Measurements from ENCODE around the gene MAN1A2.
"Not testable (repeated sequence)": the region's sequence is repeated elsewhere in the genome, so short reads cannot be mapped to it uniquely, and the experiment has no call there.

MAN1A2 gene

DNA sequence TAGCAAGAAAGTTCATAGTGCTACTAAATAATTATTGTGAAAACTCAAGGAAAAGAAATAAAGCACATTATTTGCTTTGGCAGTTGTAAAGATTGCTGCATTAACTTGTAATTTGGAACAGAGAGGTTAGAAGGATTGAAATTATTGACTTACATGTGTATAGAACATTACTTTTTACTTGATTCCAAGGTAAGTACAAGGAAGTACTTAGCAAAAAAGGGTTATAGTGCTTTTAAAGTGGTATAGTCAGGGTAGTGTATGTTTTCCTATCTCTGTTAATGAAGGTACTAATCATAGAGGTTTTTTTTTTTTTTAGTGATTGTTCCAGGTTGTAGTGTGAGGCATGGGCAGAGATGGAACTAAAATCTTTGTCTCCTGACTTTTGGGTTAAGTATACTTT is 29.4 kb downstream of the MAN1A2 start:
- FAIRE-seq (no peak), DNase-seq (ENCODE audit: low spot score) (no peak)

DNA sequence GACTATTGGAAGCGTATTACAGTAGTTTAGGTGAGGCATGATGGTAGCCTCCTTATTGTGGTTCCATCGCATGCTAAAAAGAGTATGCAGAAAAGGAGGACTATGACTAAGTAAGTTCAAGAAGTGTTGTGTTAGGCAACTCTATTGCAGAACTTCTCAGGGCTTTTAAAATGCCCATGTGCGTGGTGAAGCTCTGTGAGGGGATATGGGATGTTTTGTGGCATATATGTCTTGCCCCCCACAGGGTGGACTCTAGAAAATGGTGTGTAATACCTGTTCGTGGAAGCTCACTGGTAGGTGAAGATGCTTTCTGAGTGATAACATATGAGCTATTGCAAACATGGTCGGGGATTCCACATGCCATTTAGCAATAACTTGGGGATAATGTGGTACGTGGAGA is 31.7 kb downstream of the MAN1A2 start:
- DNase-seq (ENCODE audit: low spot score), result no peak
- FAIRE-seq, result no peak

DNA sequence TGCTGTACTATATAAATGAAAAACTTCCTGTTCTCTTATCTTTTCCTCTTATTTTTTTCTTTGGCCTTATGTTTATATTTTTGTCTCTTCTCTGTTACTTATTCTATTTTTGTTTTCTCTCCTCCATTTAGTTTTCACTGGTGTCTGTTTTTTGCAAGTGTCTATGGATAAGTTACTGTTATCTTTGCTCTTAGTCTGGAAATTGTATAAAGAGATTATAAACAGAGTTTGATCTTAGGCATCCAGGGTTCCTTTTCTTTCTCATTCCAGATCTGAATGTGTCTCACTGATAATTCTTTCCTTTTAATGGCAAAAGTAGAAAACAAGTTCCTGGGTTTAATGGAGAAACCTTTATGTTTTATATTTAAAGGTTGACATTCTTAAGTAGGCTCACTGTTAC is 34.5 kb downstream of the MAN1A2 start:
- no peak for DNase-seq (ENCODE audit: low spot score)
- FAIRE-seq, result no peak

- FAIRE-seq (no peak), DNase-seq (ENCODE audit: low spot score) (no peak)
Measured at GRCh38 chr1:117403597-117403996, 36.3 kb downstream of the MAN1A2 start.

GRCh38 chr1:117405042-117405441 is 37.8 kb downstream of the MAN1A2 start:
- no peak for FAIRE-seq
- no peak for DNase-seq (ENCODE audit: low spot score)

GRCh38 chr1:117412472-117412871 is 45.2 kb downstream of the MAN1A2 start:
- FAIRE-seq (no peak), DNase-seq (ENCODE audit: low spot score) (no peak)

- FAIRE-seq (no peak), DNase-seq (ENCODE audit: low spot score) (no peak)
Measured at GRCh38 chr1:117413412-117413811, 46.2 kb downstream of the MAN1A2 start.

GRCh38 chr1:117414943-117415342 is 47.7 kb downstream of the MAN1A2 start:
- no peak for DNase-seq (ENCODE audit: low spot score)
- no peak for FAIRE-seq

- FAIRE-seq (no peak), DNase-seq (ENCODE audit: low spot score) (no peak)
Measured at GRCh38 chr1:117416004-117416403, 48.8 kb downstream of the MAN1A2 start.

DNA sequence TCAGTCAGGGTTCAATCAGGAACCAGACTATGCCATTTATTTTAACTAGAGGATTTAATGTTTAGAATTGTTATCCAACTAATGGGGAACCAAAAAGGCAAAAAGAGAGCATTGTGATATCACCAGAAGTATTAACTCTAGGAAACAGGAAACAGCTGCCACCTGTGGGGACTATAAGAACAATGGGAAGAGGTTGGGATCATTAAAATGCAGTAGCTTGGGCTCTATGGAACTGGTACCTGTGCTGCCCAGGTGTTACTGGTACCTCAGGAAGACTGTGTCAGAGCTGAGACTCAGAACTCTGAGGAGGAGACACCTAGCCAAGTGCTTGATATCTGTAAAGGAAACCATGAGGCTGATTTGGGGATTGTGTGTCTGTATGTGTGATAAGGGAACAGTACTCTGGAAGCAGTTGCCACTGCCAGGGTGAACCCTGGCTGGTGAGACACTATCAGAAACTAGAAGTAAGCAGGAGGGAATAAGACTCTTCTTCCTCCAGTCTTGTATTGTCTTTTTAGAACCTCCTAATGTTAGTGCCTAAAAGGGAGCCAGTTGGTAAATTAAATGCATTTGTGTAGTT is 49.4 kb downstream of the MAN1A2 start:
- DNase-seq (ENCODE audit: low spot score), result no peak
- FAIRE-seq, result no peak

DNA sequence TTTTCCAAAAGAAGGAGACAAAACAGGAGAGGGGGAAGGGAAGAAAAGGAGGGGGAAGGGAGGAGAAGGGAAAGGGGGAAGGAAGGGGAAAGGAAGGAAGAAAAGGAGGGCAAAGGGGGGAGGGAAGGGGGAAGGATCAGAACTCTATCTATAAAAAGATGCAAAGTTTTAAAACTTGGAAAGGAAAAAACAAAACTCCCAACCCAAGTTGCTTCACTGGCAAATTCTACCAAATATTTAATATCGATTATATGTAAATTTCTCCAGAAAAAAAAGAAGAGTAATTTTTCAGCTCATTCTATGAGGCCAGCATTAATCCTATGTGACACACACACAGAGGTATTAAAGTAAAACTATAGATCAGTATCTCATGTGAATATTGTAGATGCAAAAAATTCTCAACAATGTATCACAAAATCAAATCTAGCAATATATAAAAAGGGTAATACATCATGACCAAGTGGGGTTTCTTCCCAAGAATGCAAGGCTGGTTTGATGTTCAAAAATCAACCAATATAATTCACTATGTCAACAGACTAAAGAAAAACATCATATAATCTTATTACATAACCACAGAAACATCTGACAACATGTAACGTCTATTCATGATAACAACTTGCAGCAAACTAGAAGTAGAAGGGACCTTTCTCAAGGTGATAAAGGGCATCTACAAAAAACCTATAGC is 57.9 kb downstream of the MAN1A2 start:
- DNase-seq (ENCODE audit: low spot score) (no peak), FAIRE-seq (no peak)

- no peak for FAIRE-seq
- no peak for DNase-seq (ENCODE audit: low spot score)
Measured at GRCh38 chr1:117427297-117427696, 60.0 kb downstream of the MAN1A2 start.

DNA sequence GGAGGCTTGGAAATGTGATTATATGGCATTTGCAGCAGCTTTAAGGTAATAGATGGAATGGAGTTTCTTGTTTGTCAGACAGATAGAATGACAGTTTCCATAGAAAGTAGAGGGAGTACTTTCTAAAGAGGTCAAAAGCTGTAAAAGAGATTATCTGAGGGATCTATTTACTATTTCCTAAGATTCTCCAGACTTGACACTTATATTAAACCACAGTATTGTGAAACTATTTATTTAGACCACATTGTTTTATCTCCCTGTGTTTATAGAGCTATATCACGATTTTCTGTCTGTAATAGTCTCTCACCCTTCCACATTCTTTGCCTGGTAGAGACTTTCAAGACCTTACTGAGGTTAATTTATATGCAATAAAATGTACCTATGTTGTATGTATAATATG is 66.7 kb downstream of the MAN1A2 start:
- DNase-seq (ENCODE audit: low spot score), result no peak
- FAIRE-seq, result no peak

- FAIRE-seq, result no peak
- DNase-seq (ENCODE audit: low spot score), result no peak
Measured at GRCh38 chr1:117436513-117436912, 69.3 kb downstream of the MAN1A2 start.

DNA sequence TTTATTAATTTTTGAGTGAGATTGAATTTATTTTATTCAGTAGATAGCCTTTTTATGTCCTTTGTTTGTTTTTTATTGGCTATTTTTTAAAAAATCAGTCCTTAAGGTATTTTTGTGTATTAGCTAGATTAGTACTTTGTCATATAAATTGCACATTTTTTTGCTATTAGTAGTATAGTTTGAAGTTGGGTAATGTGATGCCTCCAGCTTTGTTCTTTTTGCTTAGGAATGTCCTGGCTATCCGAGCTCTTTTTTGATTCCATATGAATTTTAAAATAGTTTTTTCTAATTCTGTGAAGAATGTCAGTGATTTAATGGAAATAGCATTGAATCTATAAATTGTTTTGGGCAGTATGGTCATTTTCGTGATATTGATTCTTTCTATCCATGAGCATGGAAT is 80.4 kb downstream of the MAN1A2 start:
- no peak for DNase-seq (ENCODE audit: low spot score)
- FAIRE-seq, result no peak

DNA sequence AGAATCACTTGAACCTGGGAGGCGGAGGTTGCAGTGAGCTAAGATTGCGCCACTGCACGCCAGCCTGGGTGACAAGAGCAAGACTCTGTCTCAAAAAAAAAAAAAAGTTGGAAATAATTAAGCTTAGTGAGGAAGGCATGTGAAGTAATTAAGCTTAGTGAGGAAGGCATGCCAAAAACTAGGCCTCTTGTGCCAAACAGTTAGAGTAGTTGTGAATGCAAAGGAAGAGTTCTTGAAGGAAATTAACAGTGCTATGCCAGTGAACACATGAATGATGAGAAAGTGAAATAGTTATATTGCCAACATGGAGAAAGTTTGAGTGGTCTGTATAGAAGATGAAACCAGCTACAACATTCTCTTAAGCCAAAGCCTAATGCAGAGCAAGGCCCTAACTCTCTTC is 85.0 kb downstream of the MAN1A2 start:
- no peak for DNase-seq (ENCODE audit: low spot score)
- FAIRE-seq, result no peak

GRCh38 chr1:117453958-117454357 is 86.7 kb downstream of the MAN1A2 start:
- no peak for DNase-seq (ENCODE audit: low spot score)
- FAIRE-seq, result no peak

DNA sequence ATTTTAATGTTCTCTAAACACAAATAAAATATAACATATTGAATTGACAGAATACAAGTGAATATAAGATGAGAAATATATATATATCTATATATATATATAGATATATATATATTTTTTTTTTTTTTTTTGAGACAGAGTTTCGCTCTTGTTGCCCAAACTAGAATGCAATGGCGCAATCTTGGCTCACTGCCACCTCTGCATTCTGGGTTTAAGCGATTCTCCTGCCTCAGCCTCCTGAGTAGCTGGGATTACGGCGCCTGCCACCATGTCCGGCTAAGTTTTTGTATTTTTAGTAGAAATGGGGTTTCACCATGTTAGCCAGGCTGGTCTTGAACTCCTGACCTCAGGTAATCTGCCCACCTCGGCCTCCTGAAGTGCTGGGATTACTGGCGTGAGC is 91.2 kb downstream of the MAN1A2 start:
- DNase-seq (ENCODE audit: low spot score); FAIRE-seq: not testable (repeated sequence)

- DNase-seq (ENCODE audit: low spot score) (no peak), FAIRE-seq (no peak)
Measured at GRCh38 chr1:117466761-117467160, 99.5 kb downstream of the MAN1A2 start.

- no peak for FAIRE-seq
Measured at GRCh38 chr1:117467336-117467735, 100.1 kb downstream of the MAN1A2 start.

GRCh38 chr1:117473063-117473462 is 105.8 kb downstream of the MAN1A2 start:
- DNase-seq (ENCODE audit: low spot score) (no peak), FAIRE-seq (no peak)

More at GRCh38 chr1:117467336-117467735, 100.1 kb downstream of the MAN1A2 start:
- DNase-seq (ENCODE audit: low spot score), result no peak

GRCh38 chr1:117475495-117475894 is 108.2 kb downstream of the MAN1A2 start:
- FAIRE-seq, result not testable (repeated sequence)

DNA sequence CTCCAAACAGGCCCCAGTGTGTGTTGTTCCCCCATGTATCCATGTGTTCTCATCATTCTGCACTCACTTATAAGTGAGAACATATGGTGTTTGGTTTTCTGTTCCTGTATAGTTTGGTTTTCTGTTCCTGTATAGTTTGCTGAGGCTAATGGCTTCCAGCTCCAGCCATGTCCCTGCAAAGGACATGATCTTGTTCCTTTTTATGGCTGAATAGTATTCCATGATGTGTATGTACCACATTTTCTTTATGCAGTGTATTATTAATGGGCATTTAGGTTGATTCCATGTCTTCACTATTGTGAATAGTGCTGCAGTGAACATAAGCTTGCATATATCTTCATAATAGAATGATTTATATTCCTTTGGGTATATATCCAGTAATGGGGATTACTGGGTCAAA is 111.8 kb downstream of the MAN1A2 start:
- DNase-seq (ENCODE audit: low spot score), result no peak

More at GRCh38 chr1:117475495-117475894, 108.2 kb downstream of the MAN1A2 start:
- not testable (repeated sequence) for DNase-seq (ENCODE audit: low spot score)

More for the DNA sequence above, 111.8 kb downstream of the MAN1A2 start:
- no peak for FAIRE-seq

Data from RCC 7860 (cell line).